ENCODE results near the gene PER1. TPM values are rescaled to one million over a fixed set of nuclear protein-coding genes. Genes with fewer than 3 reads are reported as not detected.
A peak's percentile ranks its signal among the peaks of the same experiment; 100 is the strongest.

The PER1 gene
- total RNA-seq, 1 experiment from 2014 or later, result 10.6 TPM

- Histone ChIP-seq H3K4me1 (no peaks in the 10 kb centered on the region), H3K9me3 (no peaks in the 10 kb centered on the region), H3K36me3 (ENCODE audit: control insufficient read depth, insufficient read depth, low read length) (no peaks in the 10 kb centered on the region), H3K27me3 (replicated peaks; ENCODE audit: control insufficient read depth, insufficient read depth, low read length) (no peaks in the 10 kb centered on the region), H3K4me3 (ENCODE audit: low read depth, low read length) (no peak overlapping the region)
- no peak for TF ChIP-seq CTCF (IDR thresholded peaks at IDR 0.05; ENCODE audit: insufficient read depth in 1 of 2, low read depth in 1 of 2, low read length in 1 of 2, severe bottlenecking in 1 of 2, unreplicated experiment in 1 of 2)
- Mint-ChIP-seq H3K27ac (ENCODE audit: unreplicated experiment) (no peak overlapping the region), H3K27me3 (ENCODE audit: insufficient read depth, unreplicated experiment) (no peaks in the 10 kb centered on the region), H3K9me3 (ENCODE audit: unreplicated experiment) (no peaks in the 10 kb centered on the region), H3K36me3 (ENCODE audit: insufficient read depth, unreplicated experiment) (no peaks in the 10 kb centered on the region), H3K4me3 (ENCODE audit: unreplicated experiment) (no peak overlapping the region), H3K4me1 (ENCODE audit: low read depth, unreplicated experiment) (no peaks in the 10 kb centered on the region)
- no TSS peak for BruUV-seq (replicated peaks)
- ChIA-PET CTCF (no interaction called here), POLR2A (no interaction called here)
- no peak for DNase-seq
- intact Hi-C loops (cut with micrococcal nuclease; ENCODE audit: unreplicated experiment), result no loop called here
Observed at GRCh38 chr17:8096541-8096940, 55.7 kb downstream of the PER1 start.

- Mint-ChIP-seq H3K36me3 (ENCODE audit: insufficient read depth, unreplicated experiment) (no peaks in the 10 kb centered on the region), H3K4me3 (ENCODE audit: unreplicated experiment) (no peak overlapping the region), H3K4me1 (ENCODE audit: low read depth, unreplicated experiment) (no peaks in the 10 kb centered on the region), H3K9me3 (ENCODE audit: unreplicated experiment) (no peaks in the 10 kb centered on the region), H3K27me3 (ENCODE audit: insufficient read depth, unreplicated experiment) (no peaks in the 10 kb centered on the region), H3K27ac (ENCODE audit: unreplicated experiment) (no peak overlapping the region)
- Histone ChIP-seq H3K9me3 (no peaks in the 10 kb centered on the region), H3K27me3 (replicated peaks; ENCODE audit: control insufficient read depth, insufficient read depth, low read length) (no peaks in the 10 kb centered on the region), H3K36me3 (ENCODE audit: control insufficient read depth, insufficient read depth, low read length) (no peaks in the 10 kb centered on the region), H3K4me3 (ENCODE audit: low read depth, low read length) (no peak overlapping the region), H3K4me1 (no peaks in the 10 kb centered on the region)
- BruUV-seq (replicated peaks), result no TSS peak
- DNase-seq, result no peak
- POLR2A ChIA-PET, result no interaction called here
- TF ChIP-seq CTCF (IDR thresholded peaks at IDR 0.05; ENCODE audit: insufficient read depth in 1 of 2, low read depth in 1 of 2, low read length in 1 of 2, severe bottlenecking in 1 of 2, unreplicated experiment in 1 of 2), result no peak
- intact Hi-C loops (cut with micrococcal nuclease; ENCODE audit: unreplicated experiment), result no loop called here
- CTCF ChIA-PET, result no interaction called here
Observed at GRCh38 chr17:8095361-8095760, 56.8 kb downstream of the PER1 start.

GRCh38 chr17:8091033-8091687 is 61.0 kb downstream of the PER1 start:
- no peak for DNase-seq
- no peak overlapping the region for H3K27ac Mint-ChIP-seq (ENCODE audit: unreplicated experiment)
- no peaks in the 10 kb centered on the region for H3K36me3 ChIP-seq (ENCODE audit: control insufficient read depth, insufficient read depth, low read length)
- H3K27me3 ChIP-seq (replicated peaks; ENCODE audit: control insufficient read depth, insufficient read depth, low read length), result no peaks in the 10 kb centered on the region
- no peaks in the 10 kb centered on the region for H3K36me3 Mint-ChIP-seq (ENCODE audit: insufficient read depth, unreplicated experiment)
- no TSS peak for BruUV-seq (replicated peaks)
- H3K27me3 Mint-ChIP-seq (ENCODE audit: insufficient read depth, unreplicated experiment), result peaks cover 9% of the 10 kb centered on the region
- intact Hi-C loops (cut with micrococcal nuclease; ENCODE audit: unreplicated experiment), result no loop called here
- no peak overlapping the region for H3K4me3 Mint-ChIP-seq (ENCODE audit: unreplicated experiment)
- no peak overlapping the region for H3K4me3 ChIP-seq (ENCODE audit: low read depth, low read length)
- H3K4me1 ChIP-seq, result no peaks in the 10 kb centered on the region
- ChIA-PET POLR2A (no interaction called here), CTCF (no interaction called here)
- no peaks in the 10 kb centered on the region for H3K9me3 ChIP-seq
- H3K9me3 Mint-ChIP-seq (ENCODE audit: unreplicated experiment), result no peaks in the 10 kb centered on the region
- no peaks in the 10 kb centered on the region for H3K4me1 Mint-ChIP-seq (ENCODE audit: low read depth, unreplicated experiment)
- no peak for TF ChIP-seq CTCF (IDR thresholded peaks at IDR 0.05; ENCODE audit: insufficient read depth in 1 of 2, low read depth in 1 of 2, low read length in 1 of 2, severe bottlenecking in 1 of 2, unreplicated experiment in 1 of 2)

Small RNA genes lying within 50 kb of the gene (microRNA-seq; reads per million reads assigned to microRNA genes)
- gene MIR4521, result 131 reads per million, percentile 72 among the genes with 10 or more reads in this experiment
- not detected for gene MIR6883

Other genes starting within 250 kb of the PER1 start
- 4.0 and 5.0 TPM in 2 replicates for gene RNF227, start 236.1 kb downstream of the PER1 start, total RNA-seq (2022)
- gene KCNAB3, start 222.5 kb downstream of the PER1 start, total RNA-seq (2022), result 1.2 and 2.0 TPM in 2 replicates
- 75.5 and 96.2 TPM in 2 replicates for gene TRAPPC1, start 220.5 kb downstream of the PER1 start, total RNA-seq (2022)
- gene CNTROB, start 220.2 kb downstream of the PER1 start, total RNA-seq (2022), result 22.6 and 24.2 TPM in 2 replicates
- gene GUCY2D, start 149.8 kb downstream of the PER1 start, total RNA-seq (2022), result 0.74 and 1.7 TPM in 2 replicates
- gene ALOX15B, start 113.3 kb downstream of the PER1 start, total RNA-seq (2022), result not detected in 2 replicates
- 0.34 and 0.39 TPM in 2 replicates for gene ALOX12B, start 64.7 kb downstream of the PER1 start, total RNA-seq (2022)
- gene ALOXE3, start 33.9 kb downstream of the PER1 start, total RNA-seq (2022), result not detected in 2 replicates
- gene HES7, start 28.3 kb downstream of the PER1 start, total RNA-seq (2022), result not detected in 2 replicates
- gene VAMP2, start 10.5 kb upstream of the PER1 start, total RNA-seq (2022), result 10.5 and 12.2 TPM in 2 replicates
- 5.4 TPM in 2 replicates for gene TMEM107, start 24.0 kb upstream of the PER1 start, total RNA-seq (2022)
- 4.2 and 4.7 TPM in 2 replicates for gene BORCS6, start 37.8 kb upstream of the PER1 start, total RNA-seq (2022)
- 82.8 and 89.4 TPM in 2 replicates for gene AURKB, start 58.2 kb upstream of the PER1 start, total RNA-seq (2022)
- gene CTC1, start 95.7 kb upstream of the PER1 start, total RNA-seq (2022), result 18.2 and 22.9 TPM in 2 replicates
- 38.8 and 44.1 TPM in 2 replicates for gene PFAS, start 96.9 kb upstream of the PER1 start, total RNA-seq (2022)
- gene RANGRF, start 136.3 kb upstream of the PER1 start, total RNA-seq (2022), result 13.2 and 15.2 TPM in 2 replicates
- gene SLC25A35, start 143.0 kb upstream of the PER1 start, total RNA-seq (2022), result 3.6 and 3.7 TPM in 2 replicates
- not detected in 2 replicates for gene ARHGEF15, start 157.8 kb upstream of the PER1 start, total RNA-seq (2022)
- not detected in 2 replicates for gene ODF4, start 187.4 kb upstream of the PER1 start, total RNA-seq (2022)
- 998 and 999 TPM in 2 replicates for gene RPL26, start 230.8 kb upstream of the PER1 start, total RNA-seq (2022)
- not detected in 2 replicates for gene RNF222, start 245.4 kb upstream of the PER1 start, total RNA-seq (2022)